B cell (primary cell): ENCODE data around the gene SLCO1A2.

ENCODE experiments used
- EZH2 ChIP-seq: IDR thresholded peaks from 2 replicates; pipeline ENCODE4 v1.6.1; 2012; ENCODE audit warnings: borderline replicate concordance, low read depth, mild to moderate bottlenecking, moderate library complexity, low read length; ENCODE audit not compliant: insufficient read depth, poor library complexity, severe bottlenecking
- TF ChIP-seq, protein P1 (sequence below): fragments of 200-600 bp; IDR thresholded peaks from one replicate; pipeline ENCODE4 v1.8.0; 2022; ENCODE audit warnings: antibody characterized with exemption, mild to moderate bottlenecking

DNA sequence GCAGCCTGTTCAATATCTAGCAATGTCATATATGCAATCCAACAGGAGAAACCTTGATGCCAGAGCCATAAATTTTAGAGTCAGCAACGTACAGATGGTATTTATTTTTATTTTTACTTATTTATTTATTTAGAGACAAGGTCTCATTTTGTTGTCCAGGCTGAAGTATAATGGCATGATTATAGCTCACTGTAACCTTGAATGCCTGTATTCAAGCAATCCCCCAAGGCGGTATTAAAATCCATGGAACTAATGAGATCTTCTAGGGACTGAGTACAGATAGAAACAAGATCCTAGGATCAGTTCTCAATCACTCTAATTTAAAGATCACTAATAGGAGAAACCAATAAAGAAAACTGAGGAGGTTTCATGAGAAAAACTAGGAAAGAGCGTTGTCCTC is 114.5 kb downstream of the SLCO1A2 start:
- TF ChIP-seq, protein P1, sequence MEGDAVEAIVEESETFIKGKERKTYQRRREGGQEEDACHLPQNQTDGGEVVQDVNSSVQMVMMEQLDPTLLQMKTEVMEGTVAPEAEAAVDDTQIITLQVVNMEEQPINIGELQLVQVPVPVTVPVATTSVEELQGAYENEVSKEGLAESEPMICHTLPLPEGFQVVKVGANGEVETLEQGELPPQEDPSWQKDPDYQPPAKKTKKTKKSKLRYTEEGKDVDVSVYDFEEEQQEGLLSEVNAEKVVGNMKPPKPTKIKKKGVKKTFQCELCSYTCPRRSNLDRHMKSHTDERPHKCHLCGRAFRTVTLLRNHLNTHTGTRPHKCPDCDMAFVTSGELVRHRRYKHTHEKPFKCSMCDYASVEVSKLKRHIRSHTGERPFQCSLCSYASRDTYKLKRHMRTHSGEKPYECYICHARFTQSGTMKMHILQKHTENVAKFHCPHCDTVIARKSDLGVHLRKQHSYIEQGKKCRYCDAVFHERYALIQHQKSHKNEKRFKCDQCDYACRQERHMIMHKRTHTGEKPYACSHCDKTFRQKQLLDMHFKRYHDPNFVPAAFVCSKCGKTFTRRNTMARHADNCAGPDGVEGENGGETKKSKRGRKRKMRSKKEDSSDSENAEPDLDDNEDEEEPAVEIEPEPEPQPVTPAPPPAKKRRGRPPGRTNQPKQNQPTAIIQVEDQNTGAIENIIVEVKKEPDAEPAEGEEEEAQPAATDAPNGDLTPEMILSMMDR = no peak
- TF ChIP-seq EZH2 = no peak
